ENCODE data around the gene CAMTA1.

Gene CAMTA1

GRCh38 chr1:7517611-7518330, 732.5 kb downstream of the CAMTA1 start:
- no peak overlapping the region for H3K4me3 ChIP-seq (ENCODE audit: low read depth, low read length)
- no peak for TF ChIP-seq CTCF (IDR thresholded peaks at IDR 0.05; ENCODE audit: control insufficient read depth, extremely low read depth, insufficient read depth)
- DNase-seq (ENCODE audit: low read depth), result no peak

- TF ChIP-seq CTCF (IDR thresholded peaks at IDR 0.05; ENCODE audit: control insufficient read depth, extremely low read depth, insufficient read depth), result no peak
- no peak for DNase-seq (ENCODE audit: low read depth)
- H3K4me3 ChIP-seq (ENCODE audit: low read depth, low read length), result no peak overlapping the region
These were observed 733.2 kb downstream of the CAMTA1 start for GRCh38 chr1:7518411-7518810.

GRCh38 chr1:7519181-7519860, 734.1 kb downstream of the CAMTA1 start:
- no peak for DNase-seq (ENCODE audit: low read depth)
- no peak for TF ChIP-seq CTCF (IDR thresholded peaks at IDR 0.05; ENCODE audit: control insufficient read depth, extremely low read depth, insufficient read depth)
- H3K4me3 ChIP-seq (ENCODE audit: low read depth, low read length), result no peak overlapping the region

GRCh38 chr1:7519861-7520395, 734.7 kb downstream of the CAMTA1 start:
- no peak for TF ChIP-seq CTCF (IDR thresholded peaks at IDR 0.05; ENCODE audit: control insufficient read depth, extremely low read depth, insufficient read depth)
- no peak overlapping the region for H3K4me3 ChIP-seq (ENCODE audit: low read depth, low read length)
- no peak for DNase-seq (ENCODE audit: low read depth)

- H3K4me3 ChIP-seq (ENCODE audit: low read depth, low read length), result no peak overlapping the region
- no peak for DNase-seq (ENCODE audit: low read depth)
- no peak for TF ChIP-seq CTCF (IDR thresholded peaks at IDR 0.05; ENCODE audit: control insufficient read depth, extremely low read depth, insufficient read depth)
These were observed 735.2 kb downstream of the CAMTA1 start for GRCh38 chr1:7520496-7520895.

GRCh38 chr1:7524341-7525337, 739.4 kb downstream of the CAMTA1 start:
- DNase-seq (ENCODE audit: low read depth), result no peak

More at GRCh38 chr1:7524341-7525337, 739.4 kb downstream of the CAMTA1 start:
- H3K4me3 ChIP-seq (ENCODE audit: low read depth, low read length), result no peak overlapping the region
- no peak for TF ChIP-seq CTCF (IDR thresholded peaks at IDR 0.05; ENCODE audit: control insufficient read depth, extremely low read depth, insufficient read depth)
